Brain microvascular endothelial cell (primary cell): Measurements from ENCODE around the gene SEMA3E.
"Not testable (repeated sequence)": the region's sequence is repeated elsewhere in the genome, so short reads cannot be mapped to it uniquely, and the experiment has no call there.

ENCODE experiments used
- DNase-seq: peaks from one replicate; pipeline ENCODE4 v3.0.0-alpha.2; 2020
- H3K27ac ChIP-seq: fragments of 250-450 bp; sonication (Bioruptor Pico); 2 replicates; pipeline ENCODE4 v1.5.1; 2020; ENCODE audit warnings: mild to moderate bottlenecking, moderate library complexity
- H3K27me3 ChIP-seq: fragments of 250-450 bp; sonication (Bioruptor Pico); replicated peaks from 2 replicates; pipeline ENCODE4 v1.5.1; 2020; ENCODE audit warnings: mild to moderate bottlenecking
- H3K36me3 ChIP-seq: fragments of 250-450 bp; sonication (Bioruptor Pico); replicated peaks from 2 replicates; pipeline ENCODE4 v1.5.1; 2020; ENCODE audit warnings: mild to moderate bottlenecking
- H3K4me3 ChIP-seq: 2 replicates; pipeline ENCODE4 v1.5.1; 2011; ENCODE audit warnings: low read depth, mild to moderate bottlenecking, control low read depth, low read length, moderate library complexity
- in situ Hi-C: cut with HindIII; loops from 2 replicates; pipeline ENCODE4 v1.10.0; 2017; ENCODE audit warnings: low sequenced_read_pairs, low pct_ligation_motif_present
- TF ChIP-seq, protein P1 (sequence below): IDR thresholded peaks from 2 replicates; pipeline ENCODE4 v1.5.1; 2011; ENCODE audit warnings: low read depth, mild to moderate bottlenecking, moderate library complexity, low read length, control low read depth, inconsistent platforms; ENCODE audit errors: missing control alignments

The SEMA3E gene

DNA sequence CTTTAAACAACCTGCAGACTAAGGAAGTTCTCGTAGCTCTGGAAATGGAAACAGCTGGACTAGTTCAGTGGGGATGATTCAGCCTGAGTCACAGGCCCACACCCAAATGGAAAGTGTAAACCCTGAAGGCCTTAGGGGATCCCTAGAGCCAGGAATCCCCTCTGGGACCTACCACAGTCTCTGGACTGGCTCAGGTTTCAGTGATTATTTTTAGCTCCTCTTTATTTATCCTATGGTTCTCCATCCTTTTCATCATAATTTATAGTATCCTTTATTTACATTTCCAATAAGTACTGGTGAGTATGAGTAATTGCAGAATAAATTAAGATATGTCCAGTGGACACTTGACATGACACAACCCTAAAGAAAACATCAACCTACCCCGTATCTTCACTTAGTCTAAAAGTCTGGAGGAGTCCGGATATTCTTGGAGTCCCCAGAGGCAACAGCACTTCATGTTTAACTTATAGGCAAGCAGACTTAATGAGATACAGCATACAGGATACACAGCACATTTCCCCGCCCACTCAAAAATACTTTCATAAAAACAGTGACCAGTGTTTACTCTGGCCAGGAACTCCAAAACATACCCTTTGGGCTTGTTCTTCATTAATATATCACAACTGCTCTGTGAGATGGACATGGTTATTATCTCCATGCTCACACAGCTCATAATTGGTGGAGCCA lies 28.4 kb upstream of the SEMA3E start:
- peak; percentile 97 for DNase-seq
- in situ Hi-C loops, result no loop called here
- no peak overlapping the region for H3K27ac ChIP-seq

GRCh38 chr7:83673291-83673690 lies 24.4 kb upstream of the SEMA3E start:
- H3K27me3 ChIP-seq, in situ Hi-C loops, H3K27ac ChIP-seq, DNase-seq, H3K4me3 ChIP-seq, H3K36me3 ChIP-seq: not testable (repeated sequence)

More for the DNA sequence above, 28.4 kb upstream of the SEMA3E start:
- H3K36me3 ChIP-seq, result no peaks in the 10 kb centered on the region
- no peaks in the 10 kb centered on the region for H3K27me3 ChIP-seq
- H3K4me3 ChIP-seq, result no peak overlapping the region
- TF ChIP-seq, protein P1, sequence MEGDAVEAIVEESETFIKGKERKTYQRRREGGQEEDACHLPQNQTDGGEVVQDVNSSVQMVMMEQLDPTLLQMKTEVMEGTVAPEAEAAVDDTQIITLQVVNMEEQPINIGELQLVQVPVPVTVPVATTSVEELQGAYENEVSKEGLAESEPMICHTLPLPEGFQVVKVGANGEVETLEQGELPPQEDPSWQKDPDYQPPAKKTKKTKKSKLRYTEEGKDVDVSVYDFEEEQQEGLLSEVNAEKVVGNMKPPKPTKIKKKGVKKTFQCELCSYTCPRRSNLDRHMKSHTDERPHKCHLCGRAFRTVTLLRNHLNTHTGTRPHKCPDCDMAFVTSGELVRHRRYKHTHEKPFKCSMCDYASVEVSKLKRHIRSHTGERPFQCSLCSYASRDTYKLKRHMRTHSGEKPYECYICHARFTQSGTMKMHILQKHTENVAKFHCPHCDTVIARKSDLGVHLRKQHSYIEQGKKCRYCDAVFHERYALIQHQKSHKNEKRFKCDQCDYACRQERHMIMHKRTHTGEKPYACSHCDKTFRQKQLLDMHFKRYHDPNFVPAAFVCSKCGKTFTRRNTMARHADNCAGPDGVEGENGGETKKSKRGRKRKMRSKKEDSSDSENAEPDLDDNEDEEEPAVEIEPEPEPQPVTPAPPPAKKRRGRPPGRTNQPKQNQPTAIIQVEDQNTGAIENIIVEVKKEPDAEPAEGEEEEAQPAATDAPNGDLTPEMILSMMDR, result no peak

DNA sequence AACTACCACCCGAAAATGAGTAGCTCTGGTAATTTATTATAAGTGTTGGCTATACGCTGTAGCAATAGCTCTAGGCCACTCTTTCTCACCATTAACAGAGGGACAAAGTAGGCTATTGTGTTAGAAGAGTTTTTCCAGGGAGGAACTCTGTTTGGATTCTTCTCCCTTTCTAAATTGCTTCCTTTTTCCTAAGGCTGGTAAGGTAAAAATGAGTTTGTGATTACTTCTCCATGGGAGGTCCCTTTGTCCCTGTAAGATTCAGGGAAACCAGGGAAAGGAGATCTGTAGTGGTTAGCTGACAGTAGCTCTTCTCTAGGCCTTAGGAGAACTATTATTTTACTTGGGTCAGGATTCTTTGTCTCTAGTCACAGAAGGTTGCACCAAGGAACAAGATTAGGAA lies 23.2 kb upstream of the SEMA3E start:
- Histone ChIP-seq H3K4me3 (no peak overlapping the region), H3K27me3 (no peaks in the 10 kb centered on the region), H3K36me3 (no peaks in the 10 kb centered on the region), H3K27ac (no peak overlapping the region)
- TF ChIP-seq, protein P1, result no peak
- in situ Hi-C loops, result no loop called here
- no peak for DNase-seq

- Histone ChIP-seq H3K4me3 (no peak overlapping the region), H3K27me3 (no peaks in the 10 kb centered on the region), H3K36me3 (no peaks in the 10 kb centered on the region), H3K27ac (no peak overlapping the region)
- TF ChIP-seq, protein P1, result no peak
- no peak for DNase-seq
- in situ Hi-C loops, result no loop called here
Measured at GRCh38 chr7:83663131-83663530, 14.2 kb upstream of the SEMA3E start.

DNA sequence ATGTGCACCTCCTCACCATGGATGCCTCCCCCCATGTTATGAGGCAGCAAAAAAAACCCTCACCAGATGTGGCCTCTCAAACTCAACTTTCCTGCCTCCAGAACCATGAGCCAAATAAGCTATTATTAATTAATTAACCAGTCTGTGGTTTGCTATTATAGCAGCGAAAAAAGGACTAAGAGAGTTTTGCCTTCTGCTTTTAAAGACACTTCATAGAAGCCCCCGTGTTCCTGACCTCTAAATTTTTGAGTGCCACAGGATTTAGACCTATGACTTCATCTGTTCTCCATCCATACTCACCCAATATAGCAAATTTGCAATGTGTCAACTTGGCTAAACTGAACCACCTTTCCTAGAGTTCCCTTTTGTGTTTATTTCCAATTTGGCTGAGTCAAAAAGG lies 9.2 kb upstream of the SEMA3E start:
- in situ Hi-C loops, result no loop called here
- TF ChIP-seq, protein P1, result no peak
- no peaks in the 10 kb centered on the region for H3K27me3 ChIP-seq

DNA sequence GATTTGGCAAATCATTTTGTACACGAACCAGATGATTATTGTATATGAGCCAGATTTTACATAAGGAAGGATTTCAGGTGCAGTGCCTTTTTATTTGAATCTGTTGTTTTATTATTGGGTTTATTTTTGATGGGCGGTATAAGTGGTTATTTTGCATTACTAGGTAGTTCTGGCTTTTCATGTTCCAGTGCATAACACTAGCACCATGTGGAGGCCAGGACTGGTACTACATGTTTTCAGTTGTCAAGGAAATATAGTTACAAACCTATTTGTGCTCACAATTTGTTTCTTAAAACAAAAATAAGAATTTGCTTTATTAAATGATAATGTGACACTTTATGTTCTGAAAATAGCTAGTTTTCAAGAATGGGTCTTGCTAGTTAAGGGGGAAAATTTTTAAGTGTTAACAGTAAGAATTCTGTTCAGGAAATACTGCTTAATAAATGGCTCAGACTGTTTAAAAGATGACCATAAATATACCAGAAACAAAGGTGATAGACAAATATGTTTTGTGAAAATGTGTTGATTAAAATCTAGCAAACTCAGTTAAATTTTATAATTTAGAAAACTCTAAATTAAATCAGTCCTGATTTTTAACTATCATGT lies 7.1 kb upstream of the SEMA3E start:
- peak; percentile 64 for DNase-seq
- H3K36me3 ChIP-seq, result no peaks in the 10 kb centered on the region
- no peak overlapping the region for H3K4me3 ChIP-seq
- in situ Hi-C loops, result no loop called here
- TF ChIP-seq, protein P1, result peak; percentile 81
- no peak overlapping the region for H3K27ac ChIP-seq
- H3K27me3 ChIP-seq, result no peaks in the 10 kb centered on the region

More for the DNA sequence above, 9.2 kb upstream of the SEMA3E start:
- H3K4me3 ChIP-seq, result no peak overlapping the region
- DNase-seq, result no peak
- no peaks in the 10 kb centered on the region for H3K36me3 ChIP-seq
- H3K27ac ChIP-seq, result no peak overlapping the region
